ENCODE measurements around the gene PHACTR3.

Gene PHACTR3

DNA sequence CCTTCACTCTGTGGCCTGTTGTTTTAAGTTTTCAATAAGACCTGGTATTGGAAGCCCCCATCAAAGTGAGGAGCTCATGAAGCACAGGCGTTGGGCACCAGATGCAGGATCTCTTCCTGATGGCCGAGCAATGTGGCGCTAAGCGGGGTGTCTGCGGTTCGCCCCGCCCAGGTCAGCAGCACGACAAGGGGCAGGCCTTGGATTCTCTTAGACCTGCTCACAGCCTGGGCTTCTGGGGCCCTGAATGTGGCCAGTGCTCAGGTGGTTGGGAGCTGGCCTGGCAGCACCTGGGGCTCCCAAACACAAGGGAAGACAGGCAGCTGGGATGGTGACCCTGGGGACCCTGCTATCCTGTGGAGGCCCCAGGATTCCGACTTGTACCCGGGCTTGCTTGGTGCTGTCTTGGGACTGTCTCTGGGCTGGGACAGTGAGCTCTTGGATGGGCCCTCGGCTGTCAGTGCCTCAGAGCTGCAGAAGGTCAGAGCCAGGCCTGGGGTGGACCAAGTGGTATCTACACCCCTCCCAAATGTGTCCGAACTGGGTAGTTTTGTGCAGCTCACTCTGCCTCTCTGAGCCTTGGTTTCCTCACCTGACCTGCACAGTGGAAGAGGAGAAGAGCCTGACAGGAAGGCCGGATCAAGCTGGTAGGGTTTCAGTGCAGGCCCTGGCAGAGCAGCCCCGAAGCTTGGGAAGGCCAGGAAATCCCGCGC lies 69.1 kb downstream of the PHACTR3 start:
- no peak for FAIRE-seq

DNA sequence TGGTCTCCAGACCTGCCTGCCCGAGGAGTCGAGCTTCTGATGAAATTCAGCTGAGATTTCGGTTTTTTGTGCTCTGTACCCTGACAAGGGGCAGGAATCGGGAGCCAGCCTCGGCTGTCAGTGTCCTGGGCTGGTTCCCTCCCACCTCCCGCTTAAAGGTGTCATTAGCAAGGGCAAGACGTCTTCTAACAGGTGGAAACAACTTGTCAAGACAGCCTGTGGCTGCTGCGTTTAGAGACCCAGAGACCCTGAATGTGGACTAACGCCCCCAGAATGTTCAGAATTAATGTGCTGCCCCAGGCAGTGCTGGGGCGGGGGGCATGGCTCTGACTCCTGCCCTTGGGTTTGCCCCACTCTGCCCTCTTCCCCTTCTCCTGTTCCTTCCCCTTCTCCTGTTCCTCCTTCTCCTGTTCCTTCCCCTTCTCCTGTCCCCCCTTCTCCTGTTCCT lies 69.7 kb downstream of the PHACTR3 start:
- no peak for FAIRE-seq

DNA sequence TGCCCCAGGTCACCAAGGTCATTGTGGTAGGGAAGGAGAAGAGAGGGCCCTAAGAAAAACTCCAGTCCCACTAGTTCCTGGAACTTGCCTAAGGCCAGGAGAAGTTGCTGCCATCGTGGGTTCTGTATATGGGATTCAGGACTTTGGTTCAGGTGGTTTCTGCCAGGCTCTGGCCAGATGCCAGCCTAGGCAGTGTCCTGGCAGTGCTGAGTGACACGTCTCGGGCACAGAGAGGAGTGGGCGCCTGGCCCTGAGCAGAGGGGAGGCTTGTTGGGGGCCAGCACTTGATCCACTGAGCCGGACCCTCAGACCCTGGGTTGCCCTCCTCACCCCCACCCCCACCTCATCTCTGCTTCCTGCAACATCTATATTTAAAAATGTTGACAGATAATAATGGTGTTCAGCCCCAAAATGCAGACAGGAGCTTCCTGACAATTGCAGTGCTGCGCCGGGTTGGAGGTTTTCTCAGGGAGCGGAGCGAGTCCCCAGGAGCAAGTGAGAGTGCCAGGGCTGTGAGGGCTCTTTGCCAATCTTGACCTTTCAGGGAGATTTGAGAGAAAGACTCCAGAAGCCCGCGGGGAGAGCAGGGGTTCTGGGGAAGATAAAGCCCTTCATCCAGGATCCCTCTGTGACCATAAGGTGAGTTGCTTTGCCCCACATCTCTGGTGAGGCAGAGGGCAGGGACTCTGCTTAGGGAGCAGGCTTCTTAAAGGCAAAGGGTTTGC lies 71.9 kb downstream of the PHACTR3 start:
- FAIRE-seq, result no peak

DNA sequence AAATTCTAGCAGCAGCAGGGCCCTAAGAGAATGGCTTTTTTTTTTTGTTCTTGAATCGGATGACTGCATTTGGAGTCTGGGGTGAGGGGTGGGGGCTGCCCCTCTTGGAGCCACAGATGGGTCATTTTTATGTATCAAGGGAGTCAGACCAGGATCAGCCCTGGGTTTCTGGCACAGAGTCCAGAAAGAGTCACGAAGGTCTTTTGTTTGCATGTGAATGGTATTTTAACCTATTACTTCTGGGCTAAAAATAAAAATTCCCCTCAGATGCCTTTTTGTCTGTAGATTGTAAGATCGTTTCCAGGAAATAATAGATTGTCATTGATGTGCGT lies 72.5 kb downstream of the PHACTR3 start:
- no peak for FAIRE-seq

DNA sequence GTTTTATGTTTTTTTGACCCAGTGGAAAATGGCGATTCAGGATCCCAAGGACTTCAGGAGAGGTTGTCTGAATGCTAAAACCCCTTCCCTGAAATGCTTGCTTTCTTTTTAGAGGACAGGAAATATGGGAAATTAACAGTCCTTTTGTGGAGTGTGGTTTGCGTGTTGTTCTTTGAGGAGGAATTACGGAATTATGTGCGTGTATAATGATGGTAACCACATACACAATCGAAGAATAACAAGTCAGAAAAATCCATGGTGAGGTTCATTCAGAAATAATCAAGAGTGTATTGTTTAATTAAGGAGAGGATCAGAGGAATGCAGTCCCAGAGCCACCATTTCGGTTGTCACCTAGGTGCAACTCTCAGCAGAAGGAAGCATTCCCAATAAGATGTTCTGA lies 73.2 kb downstream of the PHACTR3 start:
- FAIRE-seq, result no peak

DNA sequence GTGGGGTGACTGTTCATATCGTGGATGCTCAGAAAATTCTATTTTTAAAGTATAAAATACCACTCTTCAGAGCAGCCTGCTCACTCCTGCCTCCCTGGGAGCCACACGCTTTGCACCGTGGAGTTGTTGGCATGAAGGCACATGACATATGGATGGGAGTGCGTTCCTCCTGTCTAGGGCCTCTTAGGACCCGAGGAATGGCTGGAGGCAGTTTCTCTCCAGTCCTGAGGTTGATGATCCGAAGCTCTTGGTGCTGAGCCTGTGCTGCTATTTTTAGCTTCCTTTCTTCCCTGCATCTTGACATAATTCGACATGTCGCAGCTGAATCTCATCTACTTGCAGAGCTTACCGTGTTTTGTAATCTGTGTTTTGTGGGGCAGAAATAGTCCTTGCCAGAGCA lies 73.9 kb downstream of the PHACTR3 start:
- no peak for FAIRE-seq

DNA sequence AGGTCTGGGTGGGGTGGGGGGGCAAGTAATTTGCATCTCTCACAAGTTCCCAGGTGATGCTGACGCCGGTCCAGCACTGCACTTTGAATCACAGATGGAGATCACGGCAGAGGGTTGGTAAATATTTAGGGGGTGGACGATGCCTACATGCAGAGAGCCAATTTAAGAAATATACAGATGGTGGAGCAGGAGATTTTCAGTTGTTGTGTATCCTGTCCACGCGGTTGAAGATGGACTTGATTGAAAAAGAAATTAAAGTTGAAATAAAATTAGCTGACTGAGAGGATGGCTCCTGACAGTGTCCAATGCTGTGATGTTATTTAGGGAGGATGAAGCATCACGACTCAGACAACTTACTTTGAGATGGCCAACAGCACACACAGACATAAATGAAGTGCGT lies 74.6 kb downstream of the PHACTR3 start:
- FAIRE-seq, result no peak

DNA sequence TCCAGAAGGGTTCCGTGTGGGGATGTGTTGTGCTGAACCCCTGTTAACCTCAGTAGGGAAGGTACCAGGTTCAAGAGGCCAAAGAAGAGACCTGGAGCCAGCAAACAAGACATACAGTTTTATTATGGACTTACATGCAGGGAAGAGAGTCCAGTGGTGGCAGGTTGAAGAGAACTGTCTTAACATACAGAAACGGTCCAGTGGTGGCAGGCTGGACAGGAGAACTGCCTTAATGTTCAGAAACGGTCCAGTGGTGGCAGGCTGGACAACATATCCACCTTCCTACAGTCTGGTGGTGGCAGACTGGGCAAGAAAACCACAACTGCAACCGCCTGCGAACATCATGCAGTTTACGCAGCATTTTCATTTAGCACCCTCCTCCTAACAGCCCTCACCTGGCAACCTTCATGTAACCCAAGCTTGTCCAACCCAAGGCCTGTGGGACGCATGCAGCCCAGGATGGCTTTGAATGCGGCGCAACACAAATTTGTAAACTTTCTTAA lies 75.9 kb downstream of the PHACTR3 start:
- FAIRE-seq, result no peak

DNA sequence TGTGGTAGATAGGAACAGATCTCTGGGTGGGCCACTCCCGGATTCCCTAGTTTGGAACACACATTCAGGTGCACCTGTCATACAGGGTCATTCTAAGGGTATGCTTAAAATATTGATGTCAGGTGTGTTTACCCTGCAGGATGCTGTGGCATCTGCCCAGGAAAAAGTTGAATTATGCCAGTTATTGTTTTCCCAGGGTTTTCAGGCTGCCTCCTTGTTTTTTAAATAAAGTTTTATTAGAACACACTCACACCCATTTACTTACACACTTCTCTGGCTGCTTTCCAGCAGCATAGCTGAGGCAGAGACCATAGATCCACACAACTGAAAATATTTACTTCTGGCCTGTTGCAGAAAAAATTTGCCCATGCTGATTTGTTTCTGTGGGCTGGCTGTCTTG lies 76.5 kb downstream of the PHACTR3 start:
- no peak for FAIRE-seq

DNA sequence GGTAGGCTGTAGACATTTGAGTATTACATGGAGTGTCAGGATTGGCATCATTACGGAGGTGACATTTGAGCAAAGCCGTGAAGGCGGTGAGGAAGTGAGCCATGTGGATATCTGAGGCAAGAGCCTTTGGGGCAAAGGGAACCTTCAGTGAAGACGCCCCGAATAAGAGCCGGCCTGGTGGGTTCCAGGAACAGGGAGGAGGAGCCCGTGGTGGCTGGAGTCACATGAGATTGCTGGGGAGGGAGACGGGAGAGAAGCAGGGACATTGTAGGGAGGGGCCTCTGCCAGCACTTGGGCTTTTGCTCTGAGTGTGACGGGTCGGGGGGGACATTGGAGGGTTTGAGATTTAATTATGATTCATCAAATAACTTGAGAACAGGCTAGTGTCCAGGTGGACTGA lies 78.3 kb downstream of the PHACTR3 start:
- no peak for FAIRE-seq

DNA sequence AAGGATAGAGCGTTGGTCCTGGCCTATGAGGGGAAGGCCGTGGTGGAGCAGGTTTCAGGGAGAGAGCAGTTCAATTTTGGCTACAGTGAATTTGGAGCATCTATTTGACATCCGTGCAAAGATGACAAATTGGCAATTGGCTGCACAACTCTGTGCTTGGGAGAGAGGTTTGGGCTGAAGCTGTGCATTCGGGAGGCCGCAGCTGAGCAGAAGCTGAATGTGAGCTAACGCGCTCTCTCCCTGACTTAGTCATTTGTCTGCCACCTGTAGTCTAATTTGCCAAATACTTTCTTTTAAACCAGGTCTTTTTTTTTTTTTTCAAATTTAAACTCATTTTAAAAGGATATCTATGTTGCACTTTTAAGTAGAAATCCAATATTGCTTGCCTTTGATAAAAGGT lies 78.8 kb downstream of the PHACTR3 start:
- no peak for FAIRE-seq

DNA sequence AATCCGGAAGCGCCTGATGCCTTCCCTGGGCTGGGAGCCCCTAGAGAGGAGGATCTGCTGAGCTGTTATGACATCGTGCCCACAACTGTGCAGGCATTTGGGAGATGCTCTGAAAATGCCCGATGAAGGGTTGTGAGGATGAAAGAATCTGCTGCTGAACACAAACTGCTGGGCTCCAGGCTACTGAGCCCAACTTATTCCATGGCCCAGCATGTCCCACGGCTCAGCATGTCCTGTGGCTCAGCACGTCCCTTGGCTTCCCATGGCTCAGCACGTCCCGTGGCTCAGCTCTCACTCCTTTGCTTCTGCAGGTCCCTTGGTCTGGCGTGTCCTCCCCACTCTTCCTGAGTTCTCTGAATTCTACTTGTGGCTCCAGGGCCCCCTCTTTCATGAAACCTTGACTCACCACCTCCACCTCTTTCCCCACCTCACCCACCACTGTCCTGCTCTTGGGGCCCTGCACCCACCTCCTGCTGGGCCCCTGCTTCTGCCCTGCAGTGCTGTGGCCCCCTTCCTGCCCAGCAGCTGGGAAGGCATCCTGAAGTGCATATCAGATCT lies 80.4 kb downstream of the PHACTR3 start:
- FAIRE-seq, result no peak

DNA sequence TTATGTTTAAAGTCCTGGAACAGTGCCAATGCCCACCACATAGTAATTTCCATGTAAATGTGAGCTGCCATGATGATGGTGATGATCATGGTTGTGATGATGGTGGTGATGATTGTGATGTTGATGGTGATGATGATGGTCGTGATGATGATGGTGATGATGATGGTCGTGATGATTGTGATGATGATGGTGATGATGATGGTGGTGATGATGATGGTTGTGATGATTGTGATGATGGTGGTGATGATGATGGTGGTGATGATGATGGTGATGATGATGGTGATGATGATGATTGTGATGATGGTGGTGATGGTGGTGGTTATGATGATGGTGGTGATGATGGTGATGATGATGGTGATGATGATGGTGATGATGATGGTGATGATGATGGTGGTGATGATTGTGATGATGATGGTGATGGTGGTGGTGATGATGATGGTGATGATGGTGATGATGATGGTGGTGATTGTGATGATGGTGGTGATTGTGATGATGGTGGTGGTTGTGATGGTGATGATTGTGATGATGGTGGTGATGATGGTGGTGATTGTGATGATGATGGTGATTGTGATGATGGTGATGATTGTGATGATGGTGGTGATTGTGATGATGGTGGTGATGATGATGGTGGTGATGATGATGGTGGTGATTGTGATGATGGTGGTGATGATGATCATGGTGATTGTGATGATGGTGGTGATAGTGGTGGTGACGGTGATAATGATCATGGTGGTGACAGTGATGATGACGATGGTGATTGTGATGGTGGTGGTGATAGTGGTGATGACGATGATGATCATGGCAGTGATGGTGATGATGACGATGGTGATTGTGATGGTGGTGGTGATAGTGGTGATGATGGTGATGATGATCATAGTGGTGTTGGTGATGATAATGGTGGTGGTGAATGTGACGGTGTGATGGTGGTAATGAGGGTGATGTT lies 82.3 kb downstream of the PHACTR3 start:
- FAIRE-seq, result no peak

DNA sequence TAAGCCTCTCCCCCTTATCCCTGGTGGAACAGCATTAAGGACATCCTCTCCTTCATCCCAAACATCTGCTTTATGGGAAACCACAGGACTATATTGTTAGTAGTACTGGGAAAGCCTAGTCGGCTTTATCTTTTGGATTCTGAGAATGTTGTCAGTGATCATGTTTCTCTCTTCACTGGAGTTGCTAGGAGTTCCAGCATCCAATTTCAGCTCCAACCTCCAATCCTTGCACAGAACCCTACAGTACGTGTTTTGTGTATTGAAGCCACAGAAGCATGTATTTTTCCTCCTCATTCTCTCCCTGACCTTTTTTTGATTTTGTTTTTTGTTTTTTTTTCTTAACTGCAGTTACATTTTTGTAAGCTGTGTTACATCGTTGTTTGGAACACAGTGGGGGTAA lies 84.0 kb downstream of the PHACTR3 start:
- no peak for FAIRE-seq

DNA sequence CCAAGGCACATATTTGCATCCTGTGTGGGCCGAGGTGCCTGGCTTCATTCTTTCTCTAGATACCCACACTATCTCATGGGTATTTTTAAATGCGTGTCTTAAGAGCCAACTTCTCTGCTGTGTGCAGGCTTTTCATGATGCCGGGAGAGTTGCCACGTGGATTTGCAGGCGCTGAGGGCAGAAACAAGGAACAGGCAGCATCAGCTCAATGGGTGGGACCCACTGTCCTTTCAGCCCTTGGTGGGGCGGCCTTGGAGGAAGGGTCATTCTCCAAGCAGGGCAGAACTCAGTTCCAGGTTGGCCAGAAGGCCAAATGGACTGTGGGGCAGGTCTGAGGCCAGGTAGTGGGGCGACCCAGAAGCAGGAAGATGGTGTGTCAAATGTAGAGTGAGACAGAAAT lies 84.7 kb downstream of the PHACTR3 start:
- FAIRE-seq, result no peak

DNA sequence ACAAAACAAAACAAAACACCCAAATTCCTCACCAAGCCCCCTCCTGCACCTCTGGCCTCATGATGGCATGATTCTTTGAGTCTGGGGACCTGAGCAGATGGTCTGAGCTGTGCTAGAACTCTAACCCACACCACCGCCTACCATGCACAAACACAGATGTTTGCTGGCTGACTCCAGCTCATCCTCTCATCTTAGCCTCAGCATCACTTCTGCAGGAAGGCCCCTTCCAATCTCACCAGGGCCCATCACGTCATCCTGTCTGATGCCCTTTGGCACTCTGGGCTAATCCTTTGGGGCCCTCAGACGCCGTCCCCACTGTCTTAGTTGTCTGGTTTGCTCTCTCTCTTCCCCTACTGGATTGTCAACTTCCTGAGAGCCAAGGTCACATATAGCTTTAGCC lies 85.8 kb downstream of the PHACTR3 start:
- no peak for FAIRE-seq

DNA sequence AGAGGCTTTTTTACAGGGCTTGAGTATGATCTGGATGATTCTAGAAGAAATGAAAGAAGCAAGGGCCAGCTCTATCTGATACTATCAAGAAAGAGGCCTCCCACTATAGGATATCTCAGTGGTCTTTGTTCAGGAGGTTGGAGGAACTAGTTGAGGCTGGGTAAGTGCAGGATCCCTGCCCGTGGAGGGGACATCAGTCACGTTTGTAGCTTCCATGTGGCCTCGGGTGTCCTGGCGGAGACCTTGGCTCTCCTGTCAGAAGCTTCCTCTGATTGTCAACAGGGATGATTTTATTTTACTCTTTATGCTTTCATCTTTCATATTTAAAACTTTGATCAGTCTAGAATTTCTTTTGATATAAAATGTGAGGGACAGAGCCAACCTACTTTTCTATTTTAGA lies 86.6 kb downstream of the PHACTR3 start:
- FAIRE-seq, result no peak

DNA sequence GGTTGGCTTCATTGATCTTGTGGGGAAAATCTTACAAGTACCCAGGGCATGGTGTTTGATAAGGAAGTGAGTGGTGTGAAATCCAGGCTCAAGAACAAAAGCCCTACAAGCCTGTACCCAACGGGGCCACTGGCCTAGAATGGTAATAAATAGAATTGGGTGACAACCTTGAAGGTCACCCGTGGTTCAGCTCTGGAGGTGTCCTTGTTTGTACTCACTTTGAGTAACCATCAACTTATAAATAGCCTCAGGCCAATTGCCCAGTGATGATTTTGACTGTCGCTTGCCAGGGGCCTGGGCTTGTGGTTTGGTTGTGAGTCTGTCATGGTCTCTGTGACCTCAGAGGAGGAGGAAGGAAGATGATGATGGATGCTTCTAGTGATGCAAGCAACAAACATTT lies 87.8 kb downstream of the PHACTR3 start:
- no peak for FAIRE-seq

DNA sequence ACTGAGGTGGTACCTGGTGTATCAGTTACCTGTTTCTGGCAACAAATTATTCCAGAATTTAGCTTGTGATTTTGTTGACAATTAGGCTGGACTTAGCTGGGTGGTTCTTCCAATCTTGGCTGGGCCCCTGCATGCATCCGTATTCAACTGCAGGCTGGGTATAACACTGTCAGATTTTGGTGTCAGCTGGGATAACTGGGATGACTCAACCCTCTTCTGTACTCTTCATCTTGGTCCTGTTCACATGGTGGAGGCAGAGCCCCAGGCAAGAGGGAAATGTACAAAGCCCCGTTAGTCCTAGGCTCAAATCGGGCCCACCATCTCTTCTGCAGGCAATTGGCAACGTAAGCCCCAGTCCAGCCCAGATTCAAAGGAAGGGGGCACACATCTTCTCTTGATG lies 89.2 kb downstream of the PHACTR3 start:
- FAIRE-seq, result no peak

DNA sequence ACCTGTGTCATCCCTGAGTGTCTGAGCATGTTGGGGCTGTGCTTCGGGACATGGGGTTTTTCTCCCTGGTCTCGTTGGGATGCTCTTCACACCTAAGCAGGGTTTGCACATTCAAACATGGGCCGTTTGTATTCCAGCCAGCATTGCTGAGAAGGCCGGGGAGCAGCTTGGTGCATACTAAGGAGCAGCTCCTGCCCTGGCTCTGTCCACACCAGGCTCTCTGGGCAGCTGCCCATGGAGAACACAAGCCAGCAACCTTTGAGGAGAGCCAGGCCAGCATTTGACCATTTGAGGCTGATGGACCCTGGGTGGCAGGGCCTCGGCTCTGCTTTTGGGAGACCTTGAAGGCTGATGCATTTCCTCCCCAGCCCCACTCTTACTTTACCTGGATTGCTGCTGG lies 92.1 kb downstream of the PHACTR3 start:
- FAIRE-seq, result no peak

DNA sequence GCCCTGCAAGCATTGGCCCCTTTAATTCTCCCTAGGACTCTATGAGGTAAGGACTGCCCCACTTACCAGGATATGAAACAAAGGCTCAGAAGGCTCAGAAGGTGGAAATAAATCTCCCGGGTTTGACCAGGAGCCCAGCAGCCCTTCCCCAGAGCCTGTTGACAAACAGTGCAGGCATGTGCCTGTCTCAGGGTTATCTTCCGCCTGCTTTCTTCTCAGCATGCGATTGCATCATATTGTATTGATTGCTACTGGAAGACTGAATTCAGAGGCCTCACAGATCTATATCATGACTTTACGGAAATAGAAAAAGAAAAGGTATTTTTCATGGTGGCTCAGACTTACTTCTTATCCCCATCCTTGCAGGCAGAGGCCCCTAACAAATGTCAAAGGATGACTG lies 92.7 kb downstream of the PHACTR3 start:
- FAIRE-seq, result no peak

DNA sequence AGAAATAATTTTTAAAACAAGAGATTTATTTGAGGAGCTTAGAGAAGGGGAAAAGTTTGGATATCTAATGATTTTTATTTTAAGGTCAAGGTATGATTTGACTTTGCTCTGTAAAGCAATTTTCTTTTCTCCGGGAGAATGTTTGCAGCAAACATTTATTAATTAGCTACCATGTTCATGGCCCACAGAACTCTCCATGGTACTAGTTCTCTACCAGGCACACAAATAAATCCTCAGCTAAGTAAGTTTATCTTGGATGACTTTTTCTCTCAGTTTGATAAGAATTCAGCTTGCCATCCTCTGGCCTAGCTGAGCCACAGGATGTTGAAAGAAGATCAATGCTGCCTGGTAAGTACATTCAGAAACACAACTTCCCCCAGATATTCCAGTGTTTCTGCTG lies 94.3 kb downstream of the PHACTR3 start:
- no peak for FAIRE-seq

DNA sequence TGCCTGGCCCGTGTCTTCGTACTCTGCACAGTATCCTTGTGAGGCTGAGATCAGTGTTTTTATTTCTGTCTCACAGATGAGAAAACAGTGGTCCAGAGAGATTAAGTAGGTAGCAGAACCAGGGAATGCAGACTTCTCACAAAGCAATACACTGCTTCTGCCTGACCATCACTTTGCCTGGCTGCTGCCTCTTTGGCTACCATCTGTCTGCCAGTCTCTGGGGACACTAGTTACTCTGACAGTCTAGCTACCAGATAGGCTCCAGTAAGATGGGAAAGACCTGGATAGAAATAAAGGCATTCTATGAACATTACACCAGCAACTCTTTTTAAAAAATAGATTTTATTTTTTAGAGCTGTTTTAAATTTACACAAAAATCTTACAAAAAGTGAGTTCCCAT lies 96.9 kb downstream of the PHACTR3 start:
- FAIRE-seq, result no peak
